Ectodermal cell (in vitro differentiated cells): ENCODE results near the gene PLVAP.

Experiments
- H3K27ac ChIP-seq: 2 replicates; pipeline ENCODE4 v1.7.0; 2013; ENCODE audit warnings: mild to moderate bottlenecking, low read depth, low read length; ENCODE audit not compliant: insufficient read depth, poor library complexity, severe bottlenecking
- H3K27me3 ChIP-seq: 2 replicates; pipeline ENCODE4 v1.7.0; 2013; ENCODE audit warnings: mild to moderate bottlenecking, low read length; ENCODE audit not compliant: insufficient read depth, control insufficient read depth, poor library complexity, severe bottlenecking
- H3K36me3 ChIP-seq: one replicate; pipeline ENCODE4 v1.7.0; 2013; ENCODE audit warnings: low read length; ENCODE audit not compliant: control insufficient read depth, insufficient read depth
- H3K4me1 ChIP-seq: one replicate; pipeline ENCODE4 v1.7.0; 2013; ENCODE audit warnings: low read length; ENCODE audit not compliant: control insufficient read depth, insufficient read depth
- H3K4me3 ChIP-seq: 2 replicates; pipeline ENCODE4 v1.7.0; 2013; ENCODE audit warnings: low read depth, low read length, control low read depth; ENCODE audit not compliant: insufficient read depth
- H3K9me3 ChIP-seq: 2 replicates; pipeline ENCODE4 v1.7.0; 2013; ENCODE audit warnings: mild to moderate bottlenecking, low read length, moderate library complexity; ENCODE audit not compliant: control insufficient read depth
- WGBS, 2 experiments: methylation state at CpG; one replicate each; pipeline ENCODE4 v1.1.7; 2013; ENCODE audit warnings: missing lambda C conversion rate in 2 of 2; 5-methylcytosine and 5-hydroxymethylcytosine counted together

The PLVAP gene

DNA sequence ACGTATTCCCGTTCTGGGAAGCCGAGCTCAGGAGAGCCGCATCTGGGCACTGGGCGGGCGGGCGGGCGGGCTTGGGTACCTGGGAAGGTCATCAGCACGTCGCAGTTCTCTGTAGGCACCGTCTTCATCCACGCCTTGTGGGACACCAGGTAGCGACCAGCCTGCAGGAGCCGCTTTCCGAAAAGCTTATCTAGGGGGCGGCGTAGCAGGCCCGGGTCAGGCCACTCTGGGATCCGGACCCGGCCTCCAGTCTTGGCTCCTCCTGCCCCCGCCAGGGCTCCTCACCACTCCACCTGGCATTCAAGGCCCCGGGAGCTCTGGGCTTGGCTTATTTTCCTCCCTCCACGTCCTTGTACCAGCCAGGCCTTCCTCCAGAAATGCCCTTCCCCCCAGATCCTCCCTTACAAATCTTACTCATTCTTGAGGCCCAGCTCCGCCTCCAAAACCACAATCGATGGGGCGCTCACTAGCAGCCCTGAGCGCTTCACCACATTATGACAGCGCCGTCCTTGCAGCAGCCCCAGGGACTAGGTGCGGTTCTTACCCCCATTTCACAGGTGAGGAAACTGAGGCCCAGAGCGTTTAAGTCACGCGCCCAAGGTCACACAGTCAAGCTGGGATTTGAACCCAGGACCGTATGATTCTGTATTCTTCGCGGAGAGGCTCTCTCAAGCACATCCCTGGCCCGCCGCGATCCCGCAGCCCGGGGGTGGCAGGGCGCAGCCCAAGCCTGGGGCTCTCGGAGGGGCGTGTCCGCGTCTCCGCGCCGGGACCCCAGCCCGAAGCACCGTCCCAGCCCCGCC lies 43.3 kb downstream of the PLVAP start:
- H3K36me3 ChIP-seq: peaks cover 5% of the 10 kb centered on the region
- H3K27ac ChIP-seq: no peak overlapping the region
- WGBS, 2 experiments: 26 to 28% methylated on average over 52 of the region's 52 CpGs
- H3K9me3 ChIP-seq: no peaks in the 10 kb centered on the region
- H3K4me1 ChIP-seq: peaks cover 4% of the 10 kb centered on the region
- H3K27me3 ChIP-seq: peaks cover 9% of the 10 kb centered on the region
- H3K4me3 ChIP-seq: peak overlapping the region; percentile 86

DNA sequence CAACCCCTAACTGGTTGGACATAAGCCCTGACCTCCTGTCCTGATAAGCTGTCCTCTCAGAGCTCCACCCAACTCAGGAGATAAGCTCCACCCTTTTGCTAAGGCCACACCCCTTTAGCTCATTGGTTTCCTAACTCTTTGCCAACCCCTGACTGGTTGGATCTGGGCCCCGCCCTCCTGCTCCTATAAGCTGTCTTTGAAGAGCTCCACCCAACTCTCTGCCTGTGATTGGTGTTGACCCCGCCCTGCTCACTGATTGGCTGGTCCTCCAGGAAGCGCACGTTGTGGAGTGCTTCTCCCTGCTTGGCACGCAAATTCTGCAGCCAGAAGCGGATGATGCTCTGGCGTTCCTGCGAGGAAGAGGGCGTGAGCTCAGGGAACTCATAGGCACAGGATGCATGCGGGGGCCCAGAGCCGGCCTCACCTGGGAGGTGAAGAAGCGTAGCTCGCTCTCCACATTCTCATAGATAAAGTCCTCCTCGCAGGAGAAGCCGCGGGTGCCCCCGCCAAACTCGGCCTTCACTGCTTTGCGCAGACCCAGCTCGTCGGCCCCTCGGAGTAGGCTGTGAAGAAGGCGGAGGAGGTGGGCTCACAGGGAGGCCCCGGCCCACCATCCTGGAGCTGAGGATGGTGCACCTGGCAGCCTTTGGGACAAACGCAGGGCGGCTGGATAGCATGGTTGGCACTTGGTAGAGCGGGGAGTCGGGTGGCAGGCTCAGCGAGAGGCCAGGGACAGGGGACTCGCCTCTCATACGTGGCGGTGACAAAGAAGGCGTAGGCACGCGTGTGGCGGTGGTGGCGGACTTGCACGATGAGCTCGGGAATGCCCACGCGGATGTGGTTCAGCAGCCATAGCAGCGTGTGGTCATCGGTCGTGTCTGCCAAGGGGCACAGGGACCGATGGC lies 44.2 kb downstream of the PLVAP start:
- Histone ChIP-seq H3K9me3 (no peaks in the 10 kb centered on the region), H3K4me1 (peaks cover under 1% of the 10 kb centered on the region), H3K36me3 (peaks cover 5% of the 10 kb centered on the region), H3K4me3 (no peak overlapping the region), H3K27ac (no peak overlapping the region), H3K27me3 (peaks cover 12% of the 10 kb centered on the region)
- WGBS, 2 experiments: 94 to 95% methylated on average over 45 of the region's 45 CpGs

DNA sequence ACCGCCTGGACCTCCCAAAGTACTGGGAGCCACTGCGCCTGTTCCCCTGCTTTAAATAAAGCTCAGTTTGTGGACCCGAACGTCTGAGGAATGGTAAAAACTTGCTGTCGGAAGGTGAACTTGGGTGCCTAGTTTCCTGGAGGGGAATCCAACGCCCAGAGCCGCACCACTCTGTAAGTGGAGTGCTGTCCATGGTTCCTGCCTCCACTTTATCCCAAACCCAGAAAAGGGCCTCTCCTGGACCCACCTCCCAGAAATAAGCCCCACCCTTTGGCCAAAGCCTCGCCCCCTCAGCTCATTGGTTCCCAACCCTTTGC lies 44.8 kb downstream of the PLVAP start:
- H3K4me3 ChIP-seq: no peak overlapping the region
- peaks cover 5% of the 10 kb centered on the region for H3K36me3 ChIP-seq
- H3K9me3 ChIP-seq: no peaks in the 10 kb centered on the region
- no peak overlapping the region for H3K27ac ChIP-seq
- H3K4me1 ChIP-seq: peaks cover 1% of the 10 kb centered on the region
- 90 to 94% methylated on average over 8 of the region's 8 CpGs for WGBS, 2 experiments
- peaks cover 12% of the 10 kb centered on the region for H3K27me3 ChIP-seq

DNA sequence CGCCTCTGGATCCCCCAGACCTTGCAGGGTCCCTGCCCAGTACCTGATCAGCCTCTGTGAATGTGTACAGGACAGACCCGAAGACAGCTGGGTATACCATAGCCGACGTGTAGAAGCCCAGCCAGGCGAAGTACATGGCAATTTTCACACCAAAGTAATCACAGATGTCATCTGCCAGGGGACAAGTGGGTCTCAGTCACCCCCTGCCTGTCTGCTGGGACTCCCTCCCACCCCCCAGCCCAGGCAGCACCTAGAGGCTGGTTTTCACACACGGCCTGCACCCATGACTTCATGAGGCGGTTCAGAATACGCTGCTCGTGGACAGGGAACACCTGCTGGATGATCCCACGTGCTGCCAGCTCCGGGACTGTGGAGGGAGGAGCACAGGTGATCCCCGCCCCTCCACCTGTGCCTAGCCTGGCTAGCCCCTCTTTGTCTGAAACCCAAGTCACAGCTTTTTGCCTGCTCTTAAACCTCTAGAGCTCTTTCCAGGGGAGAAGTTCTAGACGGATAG lies 46.0 kb downstream of the PLVAP start:
- H3K27me3 ChIP-seq: peaks cover 12% of the 10 kb centered on the region
- H3K36me3 ChIP-seq: peaks cover 5% of the 10 kb centered on the region
- H3K27ac ChIP-seq: no peak overlapping the region
- H3K9me3 ChIP-seq: no peaks in the 10 kb centered on the region
- peaks cover 9% of the 10 kb centered on the region for H3K4me1 ChIP-seq
- no peak overlapping the region for H3K4me3 ChIP-seq
- 90 to 94% methylated on average over 13 of the region's 13 CpGs for WGBS, 2 experiments

DNA sequence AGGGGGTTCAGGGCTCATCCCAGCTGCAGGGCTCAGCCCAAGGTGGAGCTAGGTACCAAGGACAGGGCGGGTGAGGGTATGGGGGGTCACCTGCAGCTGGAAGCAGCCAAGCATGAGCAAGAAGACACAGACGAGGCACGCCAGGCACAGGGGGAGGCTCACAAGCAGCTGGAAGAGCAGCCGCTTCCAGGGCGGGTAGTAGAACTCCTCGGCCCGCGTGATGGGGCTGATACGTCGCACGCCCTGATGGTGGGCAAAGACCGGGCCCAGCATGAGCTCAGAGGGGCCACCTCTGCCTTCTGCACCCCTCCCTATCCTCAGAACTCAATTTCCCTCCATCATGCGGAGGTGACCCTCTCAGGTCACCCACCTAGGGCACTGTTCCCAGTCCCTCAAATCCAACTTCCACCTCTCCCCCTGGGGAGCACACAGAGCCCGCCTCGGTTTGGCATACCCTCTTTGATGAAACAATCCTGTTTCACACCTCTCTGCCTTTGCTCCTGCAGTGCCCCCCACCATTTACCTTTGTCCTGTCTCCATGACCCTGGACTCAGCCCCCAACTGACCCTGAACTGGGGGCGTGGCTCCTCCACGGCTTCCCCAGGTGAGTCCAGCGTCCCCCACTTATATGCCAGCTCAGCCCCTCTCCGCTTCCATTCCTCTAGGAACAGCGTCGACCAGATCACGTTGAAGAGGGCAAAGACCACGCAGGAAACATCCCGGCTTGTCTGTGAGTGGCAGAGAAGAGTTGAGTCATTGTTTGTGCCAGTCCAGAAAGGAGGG lies 46.7 kb downstream of the PLVAP start:
- no peak overlapping the region for H3K4me3 ChIP-seq
- peaks cover 5% of the 10 kb centered on the region for H3K36me3 ChIP-seq
- H3K27ac ChIP-seq: no peak overlapping the region
- 92 to 94% methylated on average over 24 of the region's 24 CpGs for WGBS, 2 experiments
- peaks cover 9% of the 10 kb centered on the region for H3K4me1 ChIP-seq
- no peaks in the 10 kb centered on the region for H3K9me3 ChIP-seq
- H3K27me3 ChIP-seq: peaks cover 12% of the 10 kb centered on the region

DNA sequence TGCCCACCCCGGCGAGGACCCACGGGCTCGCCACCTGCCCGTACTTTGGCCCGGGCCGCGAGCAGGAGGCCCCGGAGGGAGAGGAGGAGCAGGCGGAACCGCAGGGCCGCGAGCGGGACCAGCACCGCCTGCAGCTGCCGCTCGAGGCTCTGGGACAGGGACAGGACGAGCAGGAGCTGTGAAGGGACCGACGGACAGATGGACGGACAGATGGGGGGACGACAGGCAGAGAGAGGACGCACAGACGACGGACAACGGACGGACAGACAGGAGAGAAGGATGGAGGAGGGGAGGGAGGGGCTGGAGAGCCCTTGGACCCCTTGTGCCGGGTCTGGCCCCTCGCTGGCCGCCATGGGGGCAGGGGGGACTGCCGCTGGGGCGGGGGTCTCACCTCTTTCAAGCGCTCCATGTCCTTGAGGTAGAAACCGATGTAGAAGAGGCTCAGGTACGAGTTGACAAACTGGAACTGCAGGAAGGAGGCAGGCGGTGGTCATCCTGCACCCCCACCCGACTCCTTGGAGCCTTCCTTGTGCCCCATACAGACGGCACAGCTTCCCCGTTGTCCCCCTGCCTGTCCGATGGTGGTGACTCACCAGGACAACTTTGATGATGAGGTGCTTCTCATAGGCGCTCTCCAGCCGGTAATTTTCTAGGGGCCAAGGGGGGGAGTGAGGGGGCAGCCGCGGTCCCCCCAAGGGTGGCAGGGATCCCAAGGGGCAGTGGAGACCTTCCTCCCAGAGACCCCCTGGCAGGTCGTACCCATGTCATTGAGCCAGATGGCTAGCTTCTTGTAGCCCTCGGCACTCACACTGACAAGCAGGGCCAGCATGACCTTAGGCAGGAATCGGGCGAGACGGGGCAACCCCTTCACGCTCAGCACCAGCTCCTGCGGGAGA lies 47.5 kb downstream of the PLVAP start:
- Histone ChIP-seq H3K9me3 (no peaks in the 10 kb centered on the region), H3K4me1 (peaks cover 9% of the 10 kb centered on the region), H3K4me3 (no peak overlapping the region), H3K27me3 (peaks cover 12% of the 10 kb centered on the region), H3K27ac (no peak overlapping the region), H3K36me3 (peaks cover 9% of the 10 kb centered on the region)
- 88 to 90% methylated on average over 51 of the region's 51 CpGs for WGBS, 2 experiments

DNA sequence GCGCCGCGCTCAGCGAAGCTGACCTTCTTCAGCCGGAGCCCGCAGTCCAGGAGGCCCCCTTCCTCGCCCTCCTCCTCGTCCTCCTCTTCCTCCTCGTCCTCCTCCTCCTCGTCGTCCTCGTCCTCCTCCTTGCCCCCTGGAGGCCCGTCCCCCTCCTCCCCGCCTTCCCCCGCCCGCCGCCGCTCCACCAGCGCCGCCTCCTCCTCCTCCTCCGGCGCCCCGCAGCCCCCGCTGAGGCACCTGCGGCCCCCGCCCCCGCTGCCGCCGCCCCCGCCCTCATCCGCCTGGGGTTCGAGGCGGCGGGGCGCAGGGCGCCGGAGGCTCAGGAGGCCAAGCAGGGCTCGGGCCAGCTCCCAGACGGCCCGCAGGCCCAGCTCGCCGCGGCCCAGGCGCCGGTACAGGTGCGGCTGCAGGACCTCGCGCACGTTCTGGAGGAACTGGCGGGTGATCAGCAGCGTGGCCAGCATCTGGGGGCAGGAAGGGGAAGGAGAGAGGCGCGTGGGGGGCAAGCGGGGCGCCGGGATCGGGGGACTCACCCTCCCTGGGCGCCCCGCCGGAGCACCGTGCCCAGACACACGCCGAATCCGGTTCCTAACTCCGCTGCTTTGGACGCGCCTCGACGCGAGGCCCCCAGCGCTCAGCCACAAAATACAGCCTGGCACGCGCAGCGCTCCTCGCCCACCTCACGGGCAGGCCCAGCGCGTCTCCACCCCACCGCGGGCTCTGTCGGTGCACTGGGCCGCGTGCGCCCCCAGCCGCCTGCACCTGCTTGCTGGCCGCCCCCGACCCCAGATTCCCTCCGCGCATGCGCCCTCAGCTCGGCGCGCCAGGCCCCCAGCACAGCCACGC lies 48.4 kb downstream of the PLVAP start:
- WGBS, 2 experiments: 26% methylated on average over 87 of the region's 94 CpGs
- no peak overlapping the region for H3K27ac ChIP-seq
- peaks cover 9% of the 10 kb centered on the region for H3K36me3 ChIP-seq
- H3K4me1 ChIP-seq: peaks cover 9% of the 10 kb centered on the region
- peak overlapping the region; percentile 47 for H3K4me3 ChIP-seq
- H3K9me3 ChIP-seq: no peaks in the 10 kb centered on the region
- peaks cover 12% of the 10 kb centered on the region for H3K27me3 ChIP-seq

DNA sequence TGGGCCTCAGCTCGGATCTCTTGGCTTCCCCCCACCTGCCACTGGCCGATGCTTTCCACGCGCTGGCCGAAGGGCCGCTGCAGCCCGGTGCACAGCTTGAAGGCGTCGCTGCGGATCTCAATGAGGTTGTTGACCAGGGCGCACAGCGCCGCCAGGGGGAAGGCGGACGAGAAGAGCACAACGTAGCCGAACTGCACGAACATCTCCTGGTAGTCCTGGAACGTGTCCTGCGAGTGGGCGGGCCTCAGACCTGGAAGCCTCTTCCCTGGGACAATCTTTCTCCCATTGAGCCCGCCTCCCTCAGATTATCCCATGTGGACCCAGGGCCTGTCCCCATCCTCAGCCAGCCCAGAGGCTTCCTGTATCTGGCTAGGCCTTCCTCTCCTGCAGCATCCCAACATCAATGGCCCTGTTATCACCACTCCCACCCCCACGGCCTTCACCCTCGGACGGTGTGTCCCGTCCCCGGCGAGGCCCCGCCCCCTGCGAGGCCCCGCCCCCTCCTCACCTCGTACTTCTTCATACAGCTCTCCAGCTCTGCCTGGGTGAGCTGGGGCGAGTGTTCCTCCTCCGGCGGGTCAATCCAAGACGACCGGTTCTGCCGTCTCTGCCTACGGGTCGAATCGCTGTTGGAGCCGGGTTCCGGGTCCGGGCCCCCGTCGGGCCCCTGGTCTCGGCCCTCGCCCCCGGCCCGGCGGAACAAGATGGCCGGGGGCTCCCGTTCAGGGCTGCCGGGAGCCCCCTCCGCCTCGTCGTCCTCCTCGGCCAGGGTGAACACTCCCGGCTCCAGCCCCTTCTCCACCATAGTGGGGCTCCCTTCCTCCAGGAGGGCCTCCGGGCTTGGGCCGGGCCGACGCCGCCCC lies 49.3 kb downstream of the PLVAP start:
- peaks cover 9% of the 10 kb centered on the region for H3K4me1 ChIP-seq
- WGBS, 2 experiments: 3 to 4% methylated on average over 61 to 64 of the region's 64 CpGs
- H3K36me3 ChIP-seq: peaks cover 6% of the 10 kb centered on the region
- peaks cover 12% of the 10 kb centered on the region for H3K27me3 ChIP-seq
- peak overlapping the region; percentile 47 for H3K4me3 ChIP-seq
- peak overlapping the region; percentile 37 for H3K27ac ChIP-seq
- no peaks in the 10 kb centered on the region for H3K9me3 ChIP-seq
